Measurements from ENCODE around the gene REPS1.
A peak's percentile ranks its signal among the peaks of the same experiment; 100 is the strongest.
"Not testable (repeated sequence)": the region's sequence is repeated elsewhere in the genome, so short reads cannot be mapped to it uniquely, and the experiment has no call there.

The REPS1 gene

GRCh38 chr6:138987643-138988468 is at the start of gene REPS1:
TSS of gene REPS1 (minus strand) at chr6:138988253. CDS start at chr6:138987682, 571 bp downstream.
- peak; percentile 94 to 97 for ATAC-seq

- ATAC-seq = no peak
Observed at GRCh38 chr6:139037490-139037889, 49.4 kb upstream of the REPS1 start.

DNA sequence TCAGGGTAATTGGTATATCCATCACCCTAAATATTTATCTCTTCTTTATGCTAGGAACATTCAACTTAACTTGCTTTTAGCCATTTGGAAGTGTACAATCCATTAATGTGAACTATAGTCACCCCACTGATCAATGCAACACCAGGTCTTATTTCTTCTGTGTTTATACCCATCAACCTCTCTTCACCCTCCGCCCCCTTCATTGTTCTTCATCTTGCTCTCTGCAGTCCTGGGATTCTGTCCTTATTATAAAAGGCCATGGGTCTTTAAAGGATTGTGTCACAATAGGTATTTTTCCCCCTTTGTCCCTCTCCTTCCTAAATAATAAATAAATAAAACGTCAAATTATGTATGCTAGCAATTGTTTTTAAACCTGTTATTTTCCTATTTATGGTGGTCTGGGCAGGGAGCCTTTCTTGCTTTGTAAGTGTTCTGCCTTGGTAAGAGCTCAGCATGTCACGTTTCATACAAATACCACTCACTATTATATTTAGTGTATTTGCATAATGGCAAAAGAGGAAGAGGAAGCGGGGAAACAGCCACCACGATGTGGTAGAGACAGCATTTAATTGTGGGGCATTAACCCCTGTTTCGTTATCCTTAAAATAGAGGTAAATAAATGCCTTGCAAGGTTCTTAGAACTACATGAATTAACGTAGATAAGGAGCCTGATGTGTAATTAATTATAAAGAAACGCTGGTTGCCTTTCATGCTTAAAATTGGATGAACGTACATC is 42.3 kb upstream of the REPS1 start:
- ATAC-seq = no peak

GRCh38 chr6:139029470-139030227 is 41.6 kb upstream of the REPS1 start:
- ATAC-seq = no peak

- peak; percentile 76 to 78 for ATAC-seq
Observed at GRCh38 chr6:139028658-139029469, 40.8 kb upstream of the REPS1 start, which contains the start of gene ABRACL. TSS of gene ABRACL (plus strand) at chr6:139028745. CDS start at chr6:139034161, 5,416 bp downstream.

DNA sequence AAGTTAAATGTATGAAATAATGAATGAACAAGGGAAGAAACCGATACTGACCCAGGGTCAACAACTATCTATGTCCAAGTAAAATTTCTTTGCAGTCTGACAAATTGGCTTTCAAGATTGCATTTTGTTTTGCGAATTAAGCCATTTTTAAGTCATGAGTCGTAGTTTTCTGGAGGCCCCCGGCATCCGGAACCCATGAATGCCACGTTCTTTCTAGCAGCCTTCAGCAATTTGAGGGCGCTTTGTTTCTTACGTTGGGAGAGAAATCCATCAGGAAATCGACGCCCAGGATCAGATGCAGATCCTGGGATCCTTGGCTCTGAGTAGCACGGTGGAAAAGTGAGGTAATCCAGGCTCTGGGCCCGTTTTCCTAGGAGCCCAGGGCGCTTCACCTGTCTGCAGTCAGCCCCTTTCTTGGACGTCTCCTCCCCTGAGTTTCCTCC is 40.2 kb upstream of the REPS1 start:
- peak; percentile 1 for ATAC-seq

DNA sequence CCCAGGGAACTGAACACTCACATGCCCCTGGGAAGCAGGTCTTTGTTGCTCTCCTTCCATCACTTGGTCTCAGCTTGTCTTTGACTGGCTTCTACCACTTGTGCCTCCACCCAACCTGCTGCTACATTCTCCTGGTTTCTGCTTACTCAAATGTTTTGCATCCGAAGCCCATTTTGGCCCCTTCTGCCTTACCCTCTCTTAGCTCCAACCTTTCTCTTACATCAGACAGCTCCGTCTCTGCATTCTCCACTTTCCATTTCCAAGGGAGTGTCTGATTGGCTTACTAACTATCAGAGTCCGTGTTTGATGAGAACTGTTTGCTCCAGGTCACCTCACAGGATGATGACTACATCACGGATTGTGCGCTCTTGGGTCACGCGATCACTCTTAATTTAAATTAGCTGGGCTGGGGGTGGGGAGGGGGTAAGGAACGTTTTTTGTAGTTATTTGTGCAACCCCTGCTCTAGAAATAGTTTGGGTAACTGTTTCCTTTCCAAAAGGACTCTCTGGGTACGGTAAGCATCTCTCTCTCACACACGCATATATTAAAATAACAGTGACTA is 39.6 kb upstream of the REPS1 start:
- ATAC-seq = peak; percentile 60 to 67

- ATAC-seq = not testable (repeated sequence)
Observed at GRCh38 chr6:139025416-139025815, 37.4 kb upstream of the REPS1 start.

GRCh38 chr6:139020689-139021088 is 32.6 kb upstream of the REPS1 start:
- no peak for ATAC-seq

DNA sequence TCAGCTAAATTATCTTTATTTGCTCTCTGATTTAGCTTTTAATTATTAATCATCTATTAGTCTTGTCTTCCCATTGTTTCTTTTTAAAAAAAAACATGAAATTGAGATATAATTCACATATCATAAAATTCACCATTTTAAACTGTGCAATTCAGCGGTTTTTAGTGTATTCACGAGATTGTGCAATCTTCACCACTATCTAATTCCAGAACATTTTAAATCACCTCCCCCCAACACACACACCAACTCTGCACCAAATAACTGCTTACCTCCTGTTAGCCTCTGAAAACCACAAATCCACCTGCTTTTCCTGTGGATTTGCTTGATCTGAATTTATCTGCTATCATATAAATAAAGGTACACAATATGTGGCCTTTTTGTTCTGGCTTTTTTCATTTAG is 31.7 kb upstream of the REPS1 start:
- no peak for ATAC-seq

GRCh38 chr6:139017227-139017626 is 29.2 kb upstream of the REPS1 start:
- ATAC-seq = no peak

GRCh38 chr6:139016337-139017213 is 28.5 kb upstream of the REPS1 start:
- ATAC-seq = no peak

DNA sequence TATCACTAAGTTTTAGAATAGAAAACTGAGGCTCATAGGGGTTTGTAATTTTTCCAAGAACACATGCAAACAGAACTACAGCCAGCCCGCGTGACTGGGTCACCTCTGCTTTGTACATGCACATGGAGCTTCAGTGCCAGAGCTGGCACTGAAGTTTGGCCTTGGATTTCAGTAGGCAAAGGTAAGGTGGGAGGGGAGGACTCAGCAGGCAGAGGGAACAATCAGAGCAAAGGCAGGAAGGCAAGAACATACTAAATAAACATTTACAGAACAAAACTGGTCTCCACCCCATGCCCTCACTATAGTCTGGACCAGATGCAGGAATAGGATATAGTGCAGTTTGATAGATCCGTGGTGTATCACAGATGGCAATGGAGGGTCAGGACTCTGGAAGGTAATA is 26.9 kb upstream of the REPS1 start:
- no peak for ATAC-seq

GRCh38 chr6:139013185-139013800 is 25.2 kb upstream of the REPS1 start:
- no peak for ATAC-seq

DNA sequence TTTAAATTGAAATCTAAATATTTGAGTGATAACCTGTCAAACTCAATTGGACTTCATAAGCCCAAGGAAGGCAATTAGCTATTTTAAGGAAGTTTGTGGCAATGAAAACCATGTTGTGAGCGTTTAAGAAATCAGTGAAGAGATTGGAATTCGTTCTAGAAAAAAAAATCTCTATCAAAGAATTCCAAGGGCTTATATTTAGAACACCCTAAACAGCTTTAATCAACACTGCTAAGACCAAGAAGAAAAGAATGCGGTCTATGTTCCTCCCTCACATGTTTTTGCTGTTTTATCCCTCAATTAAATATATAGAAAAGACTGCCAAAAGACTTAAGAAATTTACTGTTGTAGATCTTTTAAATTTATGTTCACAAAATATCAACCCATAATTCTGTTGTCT is 23.9 kb upstream of the REPS1 start:
- ATAC-seq = no peak

- no peak for ATAC-seq
Observed at GRCh38 chr6:139010674-139011073, 22.6 kb upstream of the REPS1 start.

- no peak for ATAC-seq
Observed at GRCh38 chr6:139008117-139008516, 20.1 kb upstream of the REPS1 start.

GRCh38 chr6:139007428-139007827 is 19.4 kb upstream of the REPS1 start:
- no peak for ATAC-seq

DNA sequence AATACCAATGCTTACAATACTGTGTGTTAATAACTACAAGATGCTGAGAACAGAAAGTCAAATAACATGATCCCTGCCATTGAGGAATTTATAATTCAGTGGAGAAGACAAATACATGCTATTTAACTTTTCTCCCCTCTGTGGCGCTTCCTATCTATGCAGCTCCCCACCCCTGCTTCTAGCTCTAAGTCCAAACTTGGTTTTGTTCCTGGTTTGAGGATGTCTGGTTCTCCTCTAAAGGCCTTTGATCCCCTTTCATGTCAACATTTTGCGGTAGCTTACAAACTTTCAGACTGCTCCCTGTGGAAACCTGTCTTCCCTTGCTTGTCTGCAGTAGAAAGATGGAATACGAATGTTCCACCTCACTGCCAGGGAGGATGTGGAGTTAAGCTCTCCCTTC is 18.4 kb upstream of the REPS1 start:
- ATAC-seq = no peak

GRCh38 chr6:139003751-139004150 is 15.7 kb upstream of the REPS1 start:
- ATAC-seq = no peak
